ENCODE data around the gene PACSIN2.

GRCh38 chr22:42887523-42888507 is 127.1 kb downstream of the PACSIN2 start:
- TF ChIP-seq CTCF (IDR thresholded peaks at IDR 0.05) (no peak), POLR2AphosphoS5 (IDR thresholded peaks at IDR 0.05; ENCODE audit: low read depth, low read length) (no peak)
